ENCODE results near the gene CDC42BPG.

Gene CDC42BPG

DNA sequence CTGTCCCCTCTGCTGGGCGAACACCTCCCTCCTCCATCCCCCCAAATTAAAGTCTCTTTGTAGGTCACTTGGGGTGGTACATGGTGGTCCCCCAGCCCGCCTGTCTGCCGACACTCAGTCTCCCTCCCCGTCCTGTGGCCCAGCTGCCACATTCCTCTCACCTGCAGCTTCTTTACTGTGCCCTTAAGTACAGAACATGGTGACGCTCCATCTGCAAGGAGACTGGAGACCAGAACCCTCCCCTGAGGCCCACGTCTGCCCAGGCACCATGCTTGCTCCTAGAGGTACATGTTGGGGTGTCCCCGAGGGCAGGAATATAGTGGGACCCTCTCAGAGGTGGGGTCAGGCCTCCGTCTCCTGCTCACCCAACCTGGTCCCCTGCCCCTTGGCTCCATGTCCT, 39.6 kb upstream of the CDC42BPG start:
- Histone ChIP-seq H3K27ac (ENCODE audit: low read depth, low read length) (peak overlapping the region; percentile 69), H3K4me1 (ENCODE audit: control insufficient read depth, low read length) (peaks cover 83% of the 10 kb centered on the region), H3K27me3 (ENCODE audit: control insufficient read depth, low read length) (no peaks in the 10 kb centered on the region), H3K79me2 (ENCODE audit: control insufficient read depth, low read length) (peaks cover 5% of the 10 kb centered on the region), H3K4me3 (ENCODE audit: low read length) (peak overlapping the region; percentile 11; the same call in 1 of the 2 replicates), H3F3A (ENCODE audit: control insufficient read depth, insufficient read depth) (peaks cover 16% of the 10 kb centered on the region), H3K9me3 (ENCODE audit: control insufficient read depth, insufficient read depth, low read length) (no peaks in the 10 kb centered on the region), H3K36me3 (ENCODE audit: control insufficient read depth, low read length) (peaks cover 2% of the 10 kb centered on the region; the same call in 1 of the 2 replicates), H3K4me2 (ENCODE audit: low read length) (peak overlapping the region; percentile 54), H4K20me1 (ENCODE audit: control insufficient read depth, insufficient read depth, low read depth, low read length) (no peaks in the 10 kb centered on the region), H3K9me2 (replicated peaks; ENCODE audit: control insufficient read depth, low read length) (no peaks in the 10 kb centered on the region)
- TF ChIP-seq, protein P1, sequence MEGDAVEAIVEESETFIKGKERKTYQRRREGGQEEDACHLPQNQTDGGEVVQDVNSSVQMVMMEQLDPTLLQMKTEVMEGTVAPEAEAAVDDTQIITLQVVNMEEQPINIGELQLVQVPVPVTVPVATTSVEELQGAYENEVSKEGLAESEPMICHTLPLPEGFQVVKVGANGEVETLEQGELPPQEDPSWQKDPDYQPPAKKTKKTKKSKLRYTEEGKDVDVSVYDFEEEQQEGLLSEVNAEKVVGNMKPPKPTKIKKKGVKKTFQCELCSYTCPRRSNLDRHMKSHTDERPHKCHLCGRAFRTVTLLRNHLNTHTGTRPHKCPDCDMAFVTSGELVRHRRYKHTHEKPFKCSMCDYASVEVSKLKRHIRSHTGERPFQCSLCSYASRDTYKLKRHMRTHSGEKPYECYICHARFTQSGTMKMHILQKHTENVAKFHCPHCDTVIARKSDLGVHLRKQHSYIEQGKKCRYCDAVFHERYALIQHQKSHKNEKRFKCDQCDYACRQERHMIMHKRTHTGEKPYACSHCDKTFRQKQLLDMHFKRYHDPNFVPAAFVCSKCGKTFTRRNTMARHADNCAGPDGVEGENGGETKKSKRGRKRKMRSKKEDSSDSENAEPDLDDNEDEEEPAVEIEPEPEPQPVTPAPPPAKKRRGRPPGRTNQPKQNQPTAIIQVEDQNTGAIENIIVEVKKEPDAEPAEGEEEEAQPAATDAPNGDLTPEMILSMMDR (IDR thresholded peaks at IDR 0.05; ENCODE audit: low read depth, low read length, poor library complexity, severe bottlenecking), result no peak
- no peak for TF ChIP-seq EZH2phosphoT487 (IDR thresholded peaks at IDR 0.05; ENCODE audit: borderline replicate concordance, low read length)

DNA sequence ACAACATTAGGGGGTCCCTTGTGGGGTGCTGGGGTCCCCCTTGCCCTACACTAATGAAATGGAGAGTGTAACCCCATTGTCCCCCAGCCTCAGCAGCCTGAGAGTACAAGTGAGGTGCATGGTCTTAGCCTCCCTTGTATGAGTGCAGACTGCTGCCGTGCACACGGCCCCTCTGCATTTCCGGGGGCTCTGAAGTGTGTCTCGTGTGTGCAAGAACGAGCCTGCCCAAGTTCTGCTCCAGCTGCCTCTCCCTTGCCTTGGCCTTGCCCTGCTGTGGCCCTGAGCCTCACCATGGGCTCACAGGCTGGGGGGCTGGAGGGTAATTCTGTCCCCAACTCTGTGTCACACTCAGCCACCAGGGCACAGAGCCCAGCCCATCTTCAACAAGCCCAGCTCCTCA, 39.1 kb upstream of the CDC42BPG start:
- Histone ChIP-seq H3K36me3 (ENCODE audit: control insufficient read depth, low read length) (peaks cover 3% of the 10 kb centered on the region; the same call in 1 of the 2 replicates), H3K9me2 (replicated peaks; ENCODE audit: control insufficient read depth, low read length) (no peaks in the 10 kb centered on the region), H3F3A (ENCODE audit: control insufficient read depth, insufficient read depth) (peaks cover 16% of the 10 kb centered on the region), H4K20me1 (ENCODE audit: control insufficient read depth, insufficient read depth, low read depth, low read length) (no peaks in the 10 kb centered on the region), H3K79me2 (ENCODE audit: control insufficient read depth, low read length) (peaks cover 8% of the 10 kb centered on the region), H3K4me2 (ENCODE audit: low read length) (peak overlapping the region; percentile 54), H3K4me3 (ENCODE audit: low read length) (peak overlapping the region; percentile 11; the same call in 1 of the 2 replicates), H3K27me3 (ENCODE audit: control insufficient read depth, low read length) (no peaks in the 10 kb centered on the region), H3K4me1 (ENCODE audit: control insufficient read depth, low read length) (peaks cover 80% of the 10 kb centered on the region), H3K27ac (ENCODE audit: low read depth, low read length) (peak overlapping the region; percentile 69), H3K9me3 (ENCODE audit: control insufficient read depth, insufficient read depth, low read length) (no peaks in the 10 kb centered on the region)
- TF ChIP-seq, protein P1 (IDR thresholded peaks at IDR 0.05; ENCODE audit: low read depth, low read length, poor library complexity, severe bottlenecking), result no peak
- TF ChIP-seq EZH2phosphoT487 (IDR thresholded peaks at IDR 0.05; ENCODE audit: borderline replicate concordance, low read length), result no peak

DNA sequence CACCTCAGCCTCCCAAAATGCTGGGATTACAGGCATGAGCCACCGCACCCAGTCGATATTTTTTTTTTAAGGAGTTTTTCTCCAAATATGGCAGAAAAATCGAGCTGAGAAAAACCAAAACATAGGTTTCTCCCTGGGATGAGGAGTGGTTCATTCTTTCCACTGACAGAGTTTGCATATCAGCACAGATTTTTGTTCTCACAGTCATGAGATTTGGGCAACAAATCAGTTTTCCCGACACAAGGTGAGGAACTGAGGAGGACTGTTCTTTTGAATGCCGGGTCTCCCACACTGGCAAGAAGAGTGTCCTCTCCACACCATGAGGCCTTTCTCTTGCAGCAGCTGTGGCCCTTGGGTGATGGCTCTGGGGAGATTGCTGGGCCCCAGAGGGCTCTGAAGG, 37.8 kb upstream of the CDC42BPG start:
- Histone ChIP-seq H4K20me1 (ENCODE audit: control insufficient read depth, insufficient read depth, low read depth, low read length) (peaks cover 6% of the 10 kb centered on the region; the same call in 1 of the 2 replicates), H3K79me2 (ENCODE audit: control insufficient read depth, low read length) (peaks cover 19% of the 10 kb centered on the region), H3K36me3 (ENCODE audit: control insufficient read depth, low read length) (peaks cover 13% of the 10 kb centered on the region), H3K27me3 (ENCODE audit: control insufficient read depth, low read length) (no peaks in the 10 kb centered on the region), H3K9me3 (ENCODE audit: control insufficient read depth, insufficient read depth, low read length) (no peaks in the 10 kb centered on the region), H3F3A (ENCODE audit: control insufficient read depth, insufficient read depth) (peaks cover 14% of the 10 kb centered on the region), H3K4me2 (ENCODE audit: low read length) (no peak overlapping the region), H3K9me2 (replicated peaks; ENCODE audit: control insufficient read depth, low read length) (no peaks in the 10 kb centered on the region), H3K4me3 (ENCODE audit: low read length) (no peak overlapping the region), H3K27ac (ENCODE audit: low read depth, low read length) (0 out of 2 replicates have a peak overlapping the region, but pooled peaks have one; percentile 69), H3K4me1 (ENCODE audit: control insufficient read depth, low read length) (peaks cover 66% of the 10 kb centered on the region)
- no peak for TF ChIP-seq EZH2phosphoT487 (IDR thresholded peaks at IDR 0.05; ENCODE audit: borderline replicate concordance, low read length)
- TF ChIP-seq, protein P1 (IDR thresholded peaks at IDR 0.05; ENCODE audit: low read depth, low read length, poor library complexity, severe bottlenecking), result no peak
